GM12891 (cell line): ENCODE measurements around the gene GARS1.

Experiments used
- PAX5 ChIP-seq: IDR thresholded peaks from 2 replicates; pipeline ENCODE4 v1.6.1; 2011; ENCODE audit warnings: low read length, moderate library complexity, mild to moderate bottlenecking; ENCODE audit not compliant: insufficient read depth, severe bottlenecking
- POLR2A ChIP-seq: IDR thresholded peaks from 2 replicates; pipeline ENCODE4 v1.6.1; 2011; ENCODE audit warnings: low read depth, low read length, control low read depth
- POLR2AphosphoS5 ChIP-seq: IDR thresholded peaks from 2 replicates; pipeline ENCODE4 v1.6.1; 2011; ENCODE audit warnings: low read depth, low read length, control low read depth
- POU2F2 ChIP-seq: IDR thresholded peaks from 2 replicates; pipeline ENCODE4 v1.6.1; 2011; ENCODE audit warnings: low read depth, mild to moderate bottlenecking, control low read depth, low read length, moderate library complexity
- SPI1 ChIP-seq: IDR thresholded peaks from 2 replicates; pipeline ENCODE4 v1.6.1; 2011; ENCODE audit warnings: low read depth, low read length, control low read depth
- TAF1 ChIP-seq: IDR thresholded peaks from 2 replicates; pipeline ENCODE4 v1.6.1; 2011; ENCODE audit warnings: low read depth, low read length, control low read depth

DNA sequence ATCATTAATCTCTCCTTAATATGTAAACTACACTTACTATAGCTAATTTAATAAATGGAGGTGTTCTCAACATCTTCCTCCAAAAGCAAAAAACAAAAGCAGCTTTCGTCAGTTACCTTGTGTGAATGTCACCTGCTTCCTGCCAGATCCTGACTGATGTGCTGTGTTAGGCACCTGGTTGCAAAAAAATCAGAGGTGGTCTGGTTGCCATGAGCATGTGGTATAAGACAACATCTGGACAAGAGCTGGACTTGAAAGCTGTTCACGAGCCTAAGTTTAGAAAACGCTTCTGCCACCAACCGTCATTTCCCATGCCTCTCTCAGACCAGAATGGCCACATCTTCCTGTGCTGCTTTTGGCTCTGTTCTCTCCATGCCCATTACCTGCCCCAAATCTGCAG lies 48.1 kb upstream of the GARS1 start:
- TF ChIP-seq SPI1 = no peak
- no peak for TF ChIP-seq POLR2A
- no peak for TF ChIP-seq POLR2AphosphoS5
- TF ChIP-seq PAX5 = no peak
- TF ChIP-seq TAF1 = no peak
- TF ChIP-seq POU2F2 = no peak
